Gastroesophageal sphincter (tissue), 3 donors: ENCODE data around the gene MINDY4.

Source experiments
- POLR2A ChIP-seq, 2 donors: fragments of 450-650 bp; IDR thresholded peaks; one replicate each; pipeline ENCODE4 v1.6.1; 2017; ENCODE audit warnings: antibody characterized with exemption in 2 of 2, mild to moderate bottlenecking in 2 of 2, moderate library complexity in 1 of 2
- TF ChIP-seq, protein P1 (sequence below), 4 experiments: fragments of 200-600 bp in 2 of 4; fragments of 450-650 bp in 2 of 4; sonication (generic) in 1 of 4; IDR thresholded peaks; one replicate each; pipeline ENCODE4 v1.5.1; 2017 to 2019; ENCODE audit warnings: antibody characterized with exemption in 4 of 4, mild to moderate bottlenecking in 2 of 4, moderate library complexity in 2 of 4

DNA sequence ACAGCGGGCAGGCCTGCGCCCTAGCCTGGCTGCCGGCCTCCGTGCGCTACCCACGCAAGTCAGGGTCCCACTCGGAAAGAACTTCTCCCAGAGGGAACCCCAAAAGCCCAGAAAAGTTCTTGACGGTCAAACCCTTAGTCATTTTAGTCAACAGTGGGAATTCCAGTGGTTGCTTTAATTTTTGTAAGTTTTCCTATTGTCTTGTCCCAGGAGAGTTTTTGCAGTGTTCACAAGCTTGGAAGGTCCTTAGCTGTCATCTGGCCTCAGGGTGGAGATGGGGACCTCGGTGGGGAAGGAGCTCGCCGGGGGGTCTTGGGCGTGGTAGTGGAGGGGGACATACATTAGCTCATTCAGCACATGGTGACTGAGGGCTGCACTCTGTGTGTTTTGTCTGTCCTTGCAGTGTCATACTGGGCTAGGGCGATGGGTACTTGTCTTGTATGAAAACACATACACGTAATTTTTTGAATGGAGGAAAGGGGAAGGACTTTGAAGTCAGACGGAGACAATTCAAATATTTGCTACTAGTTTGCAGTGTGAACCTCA lies 736 bp downstream of the MINDY4 start:
- TF ChIP-seq, protein P1, sequence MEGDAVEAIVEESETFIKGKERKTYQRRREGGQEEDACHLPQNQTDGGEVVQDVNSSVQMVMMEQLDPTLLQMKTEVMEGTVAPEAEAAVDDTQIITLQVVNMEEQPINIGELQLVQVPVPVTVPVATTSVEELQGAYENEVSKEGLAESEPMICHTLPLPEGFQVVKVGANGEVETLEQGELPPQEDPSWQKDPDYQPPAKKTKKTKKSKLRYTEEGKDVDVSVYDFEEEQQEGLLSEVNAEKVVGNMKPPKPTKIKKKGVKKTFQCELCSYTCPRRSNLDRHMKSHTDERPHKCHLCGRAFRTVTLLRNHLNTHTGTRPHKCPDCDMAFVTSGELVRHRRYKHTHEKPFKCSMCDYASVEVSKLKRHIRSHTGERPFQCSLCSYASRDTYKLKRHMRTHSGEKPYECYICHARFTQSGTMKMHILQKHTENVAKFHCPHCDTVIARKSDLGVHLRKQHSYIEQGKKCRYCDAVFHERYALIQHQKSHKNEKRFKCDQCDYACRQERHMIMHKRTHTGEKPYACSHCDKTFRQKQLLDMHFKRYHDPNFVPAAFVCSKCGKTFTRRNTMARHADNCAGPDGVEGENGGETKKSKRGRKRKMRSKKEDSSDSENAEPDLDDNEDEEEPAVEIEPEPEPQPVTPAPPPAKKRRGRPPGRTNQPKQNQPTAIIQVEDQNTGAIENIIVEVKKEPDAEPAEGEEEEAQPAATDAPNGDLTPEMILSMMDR (IDR thresholded peaks at IDR 0.05), result no peak
- TF ChIP-seq POLR2A (IDR thresholded peaks at IDR 0.05), result no peak
